ENCODE data around the gene ARMC2. TPM values are rescaled to one million over a fixed set of nuclear protein-coding genes. Genes with fewer than 3 reads are reported as not detected.
"Not testable (repeated sequence)": the region's sequence is repeated elsewhere in the genome, so short reads cannot be mapped to it uniquely, and the experiment has no call there.

The ARMC2 gene
- total RNA-seq, 2 donors from 2014 or later: 2.9 to 5.7 TPM

DNA sequence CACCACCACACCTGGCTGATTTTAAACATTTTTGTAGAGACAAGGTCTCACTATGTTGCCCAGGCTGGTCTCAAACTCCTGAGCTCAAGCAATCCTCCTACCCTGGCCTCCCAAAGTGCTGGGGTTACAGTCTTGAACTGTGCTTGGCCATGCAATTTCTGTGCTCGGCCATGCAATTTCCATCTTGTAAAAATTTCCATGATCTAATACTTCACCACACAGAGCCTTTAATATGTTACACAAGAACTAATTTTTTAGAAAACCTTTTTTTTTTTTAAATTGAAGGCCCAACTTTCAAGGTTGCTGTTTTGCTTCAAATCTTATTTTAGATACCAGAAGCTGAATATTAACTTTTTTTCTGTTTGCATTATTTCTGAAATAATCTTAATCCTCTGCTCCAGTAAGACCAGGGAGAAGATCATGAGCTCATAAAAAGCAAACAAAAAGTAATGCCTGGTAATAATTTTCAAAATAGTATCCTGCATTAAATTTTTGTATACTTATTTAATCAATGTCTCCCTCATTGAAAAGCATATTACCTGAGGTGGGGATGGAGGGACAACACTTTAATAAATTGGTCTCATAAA is 38.1 kb upstream of the ARMC2 start:
- Mint-ChIP-seq H3K4me3 (no peak overlapping the region), H3K4me1 (no peaks in the 10 kb centered on the region), H3K9me3 (no peaks in the 10 kb centered on the region), H3K27me3 (no peaks in the 10 kb centered on the region), H3K27ac (no peak overlapping the region), H3K36me3 (ENCODE audit: low read depth) (no peaks in the 10 kb centered on the region)
- no peak for ATAC-seq (replicated peaks)

DNA sequence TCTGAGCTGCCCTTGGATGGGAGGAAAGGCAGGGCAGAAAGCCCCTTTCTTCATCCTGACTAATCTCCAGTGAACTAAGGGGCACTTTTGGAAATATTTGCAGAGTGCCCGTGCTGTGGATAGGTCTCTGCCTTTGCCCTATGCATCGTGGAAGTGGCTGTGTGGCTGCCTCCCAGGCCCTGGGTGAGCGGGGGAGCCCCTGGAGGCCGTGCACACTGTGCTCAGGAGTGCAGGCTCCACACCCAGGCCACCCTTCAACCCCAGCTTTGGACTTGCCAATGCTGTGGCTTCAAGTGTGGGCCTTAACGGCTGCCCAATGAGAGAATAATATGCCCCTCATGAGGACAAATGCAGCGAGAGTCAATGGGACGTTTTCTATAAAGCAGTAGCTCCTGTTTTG is 36.7 kb upstream of the ARMC2 start:
- Mint-ChIP-seq H3K36me3 (ENCODE audit: low read depth) (no peaks in the 10 kb centered on the region), H3K4me3 (no peak overlapping the region), H3K9me3 (no peaks in the 10 kb centered on the region), H3K27me3 (peaks cover 5% of the 10 kb centered on the region), H3K4me1 (no peaks in the 10 kb centered on the region), H3K27ac (no peak overlapping the region)
- no peak for ATAC-seq (replicated peaks)

GRCh38 chr6:108813218-108813617 is 35.0 kb upstream of the ARMC2 start:
- H3K4me1 Mint-ChIP-seq; ATAC-seq (replicated peaks); H3K27ac Mint-ChIP-seq; H3K36me3 Mint-ChIP-seq (ENCODE audit: low read depth); H3K4me3 Mint-ChIP-seq; H3K27me3 Mint-ChIP-seq; H3K9me3 Mint-ChIP-seq: not testable (repeated sequence)

- not testable (repeated sequence) for ATAC-seq (replicated peaks); H3K4me1 Mint-ChIP-seq; H3K36me3 Mint-ChIP-seq (ENCODE audit: low read depth); H3K4me3 Mint-ChIP-seq; H3K27me3 Mint-ChIP-seq; H3K27ac Mint-ChIP-seq; H3K9me3 Mint-ChIP-seq
These were observed 30.9 kb upstream of the ARMC2 start for GRCh38 chr6:108817276-108817675.

- H3K36me3 Mint-ChIP-seq (ENCODE audit: low read depth): no peaks in the 10 kb centered on the region
- H3K4me3 Mint-ChIP-seq: no peak overlapping the region
- H3K27ac Mint-ChIP-seq: no peak overlapping the region
- no peak for ATAC-seq (replicated peaks)
- H3K27me3 Mint-ChIP-seq: peaks cover 11% of the 10 kb centered on the region
- H3K4me1 Mint-ChIP-seq: no peaks in the 10 kb centered on the region
- peaks cover 12% of the 10 kb centered on the region for H3K9me3 Mint-ChIP-seq
These were observed 28.2 kb upstream of the ARMC2 start for GRCh38 chr6:108820006-108820405.

DNA sequence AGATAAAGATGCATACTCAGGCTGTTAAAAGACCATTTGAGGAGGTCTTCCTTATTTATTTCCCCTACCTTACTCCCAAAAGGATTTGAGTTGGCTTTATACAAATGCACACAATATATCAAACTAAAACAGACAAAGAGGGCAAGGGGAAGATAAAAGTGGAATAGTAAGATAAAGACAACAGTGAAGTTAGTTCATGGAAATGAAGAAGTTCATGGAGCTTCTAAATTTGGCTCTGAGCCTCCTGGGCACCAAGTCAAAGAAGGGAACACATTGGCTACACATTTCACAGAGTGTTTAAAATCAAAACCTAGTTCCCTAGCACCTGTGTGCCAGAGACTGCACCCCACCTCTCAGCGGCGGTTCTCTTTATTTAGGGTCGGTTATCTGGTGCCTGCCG is 25.8 kb upstream of the ARMC2 start:
- H3K27me3 Mint-ChIP-seq: peaks cover 3% of the 10 kb centered on the region
- H3K4me3 Mint-ChIP-seq: no peak overlapping the region
- no peaks in the 10 kb centered on the region for H3K4me1 Mint-ChIP-seq
- ATAC-seq (replicated peaks): no peak
- H3K9me3 Mint-ChIP-seq: peaks cover 5% of the 10 kb centered on the region
- H3K27ac Mint-ChIP-seq: no peak overlapping the region
- no peaks in the 10 kb centered on the region for H3K36me3 Mint-ChIP-seq (ENCODE audit: low read depth)

DNA sequence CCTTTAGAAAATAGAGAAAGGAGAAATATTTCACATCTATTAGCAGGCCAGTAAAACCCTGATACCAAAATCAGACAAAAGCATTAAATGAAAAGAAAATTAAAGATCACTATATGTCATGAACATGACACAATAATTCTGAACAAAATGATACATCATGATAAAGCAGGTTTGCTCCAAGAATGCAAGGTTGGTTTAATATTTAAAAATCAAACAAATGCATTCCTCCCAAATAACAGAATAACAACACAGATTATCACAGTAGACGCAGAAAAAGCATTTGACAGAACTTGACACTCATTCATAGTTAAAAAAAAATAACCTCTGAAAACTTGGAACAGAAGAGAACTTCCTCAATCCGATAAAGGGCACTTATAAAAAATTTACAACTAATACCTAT is 22.9 kb upstream of the ARMC2 start:
- Mint-ChIP-seq H3K9me3 (peaks cover 3% of the 10 kb centered on the region), H3K27ac (no peak overlapping the region), H3K36me3 (ENCODE audit: low read depth) (no peaks in the 10 kb centered on the region), H3K4me1 (no peaks in the 10 kb centered on the region), H3K27me3 (peaks cover 3% of the 10 kb centered on the region), H3K4me3 (no peak overlapping the region)
- ATAC-seq (replicated peaks): no peak

GRCh38 chr6:108831104-108831503 is 17.1 kb upstream of the ARMC2 start:
- Mint-ChIP-seq H3K4me3 (no peak overlapping the region), H3K27ac (no peak overlapping the region), H3K27me3 (no peaks in the 10 kb centered on the region), H3K9me3 (no peaks in the 10 kb centered on the region), H3K36me3 (ENCODE audit: low read depth) (no peaks in the 10 kb centered on the region), H3K4me1 (no peaks in the 10 kb centered on the region)
- ATAC-seq (replicated peaks): no peak

- H3K9me3 Mint-ChIP-seq: no peaks in the 10 kb centered on the region
- no peak overlapping the region for H3K4me3 Mint-ChIP-seq
- no peaks in the 10 kb centered on the region for H3K27me3 Mint-ChIP-seq
- H3K4me1 Mint-ChIP-seq: peaks cover 7% of the 10 kb centered on the region
- no peaks in the 10 kb centered on the region for H3K36me3 Mint-ChIP-seq (ENCODE audit: low read depth)
- no peak for ATAC-seq (replicated peaks)
- H3K27ac Mint-ChIP-seq: no peak overlapping the region
These were observed 15.5 kb upstream of the ARMC2 start for GRCh38 chr6:108832738-108833137.

GRCh38 chr6:108835218-108835850 is 12.9 kb upstream of the ARMC2 start:
- Mint-ChIP-seq H3K27me3 (no peaks in the 10 kb centered on the region), H3K36me3 (ENCODE audit: low read depth) (no peaks in the 10 kb centered on the region), H3K27ac (no peak overlapping the region), H3K9me3 (no peaks in the 10 kb centered on the region), H3K4me3 (no peak overlapping the region), H3K4me1 (peaks cover 15% of the 10 kb centered on the region)
- ATAC-seq (replicated peaks): peak; percentile 97

- no peak for ATAC-seq (replicated peaks)
- Mint-ChIP-seq H3K27ac (peak overlapping the region; percentile 41), H3K4me3 (no peak overlapping the region), H3K27me3 (no peaks in the 10 kb centered on the region), H3K9me3 (no peaks in the 10 kb centered on the region), H3K4me1 (peaks cover 15% of the 10 kb centered on the region), H3K36me3 (ENCODE audit: low read depth) (no peaks in the 10 kb centered on the region)
These were observed 12.2 kb upstream of the ARMC2 start for GRCh38 chr6:108836061-108836460.

- H3K4me3 Mint-ChIP-seq: peak overlapping the region; percentile 6
- ATAC-seq (replicated peaks): peak; percentile 69
- H3K27me3 Mint-ChIP-seq: no peaks in the 10 kb centered on the region
- H3K9me3 Mint-ChIP-seq: no peaks in the 10 kb centered on the region
- H3K27ac Mint-ChIP-seq: peak overlapping the region; percentile 41
- H3K4me1 Mint-ChIP-seq: peaks cover 15% of the 10 kb centered on the region
- H3K36me3 Mint-ChIP-seq (ENCODE audit: low read depth): no peaks in the 10 kb centered on the region
These were observed 10.8 kb upstream of the ARMC2 start for GRCh38 chr6:108837236-108837971.

DNA sequence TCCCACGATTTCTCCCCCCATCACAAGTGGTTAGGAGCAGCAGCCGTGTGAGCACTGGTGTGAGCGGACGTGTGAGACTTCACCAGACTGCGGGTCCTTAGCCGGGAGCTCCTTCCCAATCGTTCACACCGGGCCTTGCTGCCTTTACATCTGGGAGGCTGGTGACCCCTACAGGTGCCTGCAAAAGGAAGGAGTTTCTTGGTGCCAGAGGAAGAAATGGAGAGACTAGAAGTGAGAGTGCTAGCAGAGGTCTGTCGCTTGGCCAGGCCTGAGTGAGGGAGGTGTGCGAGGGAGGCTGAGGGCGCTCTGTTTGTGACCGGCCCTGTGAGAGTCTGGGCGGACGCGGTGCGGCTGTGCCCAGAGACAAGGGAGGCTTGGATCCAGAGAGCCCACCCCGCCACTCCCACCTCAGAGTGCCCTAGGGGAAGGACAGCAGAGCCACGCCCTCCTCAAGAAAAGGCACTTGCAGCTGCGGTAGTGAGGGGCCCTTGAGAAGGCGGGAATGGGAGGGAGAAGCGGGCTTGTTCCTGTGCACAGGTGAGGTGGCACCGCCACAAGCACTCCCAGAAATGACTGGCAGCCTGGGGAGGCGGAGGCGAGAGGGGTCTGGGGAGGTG is 10.0 kb upstream of the ARMC2 start:
- no peaks in the 10 kb centered on the region for H3K27me3 Mint-ChIP-seq
- peak overlapping the region; percentile 0 for H3K4me3 Mint-ChIP-seq
- peaks cover 15% of the 10 kb centered on the region for H3K4me1 Mint-ChIP-seq
- H3K36me3 Mint-ChIP-seq (ENCODE audit: low read depth): no peaks in the 10 kb centered on the region
- no peak for ATAC-seq (replicated peaks)
- peak overlapping the region; percentile 41 for H3K27ac Mint-ChIP-seq
- no peaks in the 10 kb centered on the region for H3K9me3 Mint-ChIP-seq

DNA sequence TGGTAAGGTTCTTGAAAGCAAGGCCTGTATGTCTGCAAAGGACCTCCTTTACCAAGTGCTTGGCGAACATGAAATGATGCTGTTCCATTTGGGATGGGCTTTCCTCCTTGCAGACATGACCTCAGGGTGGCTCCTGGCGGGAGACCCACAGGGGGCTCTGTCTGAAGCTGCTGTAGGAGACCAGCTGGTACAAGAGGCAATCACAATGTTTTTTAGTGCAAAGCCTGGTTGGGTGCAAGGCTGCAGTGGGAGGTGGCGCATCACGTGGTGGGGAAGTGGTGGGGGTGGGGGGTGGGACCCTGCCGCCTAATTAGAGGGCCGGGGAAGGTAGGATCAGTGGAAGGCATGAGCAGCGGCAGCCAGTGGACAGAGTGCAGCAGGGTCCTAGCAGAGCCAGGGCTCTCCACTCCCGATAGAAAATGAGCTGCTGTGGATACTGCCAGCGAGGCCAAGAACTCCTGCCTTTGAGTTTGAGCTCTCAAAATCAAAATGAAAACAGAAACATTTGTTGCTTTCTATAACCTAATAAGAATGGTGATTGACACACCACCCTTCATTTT is 9.1 kb upstream of the ARMC2 start:
- Mint-ChIP-seq H3K9me3 (no peaks in the 10 kb centered on the region), H3K27me3 (no peaks in the 10 kb centered on the region), H3K4me3 (no peak overlapping the region), H3K27ac (no peak overlapping the region), H3K36me3 (ENCODE audit: low read depth) (no peaks in the 10 kb centered on the region), H3K4me1 (peaks cover 15% of the 10 kb centered on the region)
- ATAC-seq (replicated peaks): no peak

DNA sequence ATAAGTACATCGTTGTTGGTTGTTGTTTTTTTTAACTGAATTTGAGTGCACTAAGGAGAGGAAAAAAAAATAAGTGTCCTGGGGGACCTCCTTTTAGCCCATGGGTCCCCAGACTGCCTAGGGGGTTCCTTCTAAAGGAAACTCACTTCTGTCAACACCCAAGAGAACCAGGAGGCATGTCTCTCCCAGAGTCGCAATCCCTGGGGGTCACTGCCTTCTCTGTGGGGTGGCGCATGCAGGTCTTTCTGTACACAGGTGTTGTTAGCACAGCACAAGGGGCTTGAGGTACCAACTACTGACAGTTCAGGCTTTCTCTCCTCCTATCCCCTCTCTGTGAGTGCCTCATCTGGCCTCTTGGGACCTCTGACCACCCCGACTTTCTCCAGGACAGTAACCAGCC is 7.3 kb upstream of the ARMC2 start:
- Mint-ChIP-seq H3K36me3 (ENCODE audit: low read depth) (no peaks in the 10 kb centered on the region), H3K27me3 (no peaks in the 10 kb centered on the region), H3K27ac (no peak overlapping the region), H3K4me1 (peaks cover 15% of the 10 kb centered on the region), H3K9me3 (no peaks in the 10 kb centered on the region), H3K4me3 (no peak overlapping the region)
- no peak for ATAC-seq (replicated peaks)

Measured in activated T-helper 17 cell treated with anti-CD3 and anti-CD28 coated beads, Interleukin-2, amount 50 U/mL, for 72 hours (primary cell).